ENCODE results near the gene ERBB2.

- no peak for TF ChIP-seq CTCF (IDR thresholded peaks at IDR 0.05)
- no peak for TF ChIP-seq POLR2A (IDR thresholded peaks at IDR 0.05)
Measured at GRCh38 chr17:39765175-39765574, 65.3 kb downstream of the ERBB2 start.

Data from right lobe of liver (tissue), 4 donors.